D721Med (cell line): ENCODE results near the gene MFNG.

Source experiments
- DNase-seq: peaks from one replicate; pipeline ENCODE4 v3.0.0; 2011; ENCODE audit warnings: low spot score; ENCODE audit not compliant: insufficient read length
- FAIRE-seq: peaks from 2 replicates; lab custom pipeline; 2011; peaks lifted over from hg19 to GRCh38; lab: Jason Lieb, UNC
- TF ChIP-seq, protein P1 (sequence below): IDR thresholded peaks from 2 replicates; pipeline ENCODE4 v1.5.1; 2012; ENCODE audit warnings: mild to moderate bottlenecking, control low read depth; ENCODE audit not compliant: insufficient read depth; ENCODE audit errors: missing control alignments

Gene MFNG

DNA sequence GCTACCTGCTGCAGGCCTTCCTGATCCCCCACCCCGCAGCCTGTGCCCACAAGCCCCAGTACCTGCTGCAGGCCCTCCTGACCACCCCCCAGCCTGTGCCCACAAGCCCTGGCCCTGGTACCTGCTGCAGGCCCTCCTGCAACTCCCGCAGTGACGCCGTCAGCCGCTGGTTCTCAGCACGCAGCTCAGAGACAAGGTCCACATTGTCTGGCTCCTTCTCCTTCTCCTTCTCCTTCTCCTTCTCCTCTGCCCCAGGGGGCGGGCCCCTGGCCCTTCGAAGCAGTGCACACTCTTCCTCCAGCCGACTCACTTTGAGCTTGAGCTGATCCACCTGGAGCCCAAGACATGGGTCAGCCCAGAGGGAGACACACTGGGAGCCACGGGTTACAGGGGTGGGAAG lies 23.9 kb upstream of the MFNG start:
- DNase-seq (no peak), FAIRE-seq (no peak)
- TF ChIP-seq, protein P1, sequence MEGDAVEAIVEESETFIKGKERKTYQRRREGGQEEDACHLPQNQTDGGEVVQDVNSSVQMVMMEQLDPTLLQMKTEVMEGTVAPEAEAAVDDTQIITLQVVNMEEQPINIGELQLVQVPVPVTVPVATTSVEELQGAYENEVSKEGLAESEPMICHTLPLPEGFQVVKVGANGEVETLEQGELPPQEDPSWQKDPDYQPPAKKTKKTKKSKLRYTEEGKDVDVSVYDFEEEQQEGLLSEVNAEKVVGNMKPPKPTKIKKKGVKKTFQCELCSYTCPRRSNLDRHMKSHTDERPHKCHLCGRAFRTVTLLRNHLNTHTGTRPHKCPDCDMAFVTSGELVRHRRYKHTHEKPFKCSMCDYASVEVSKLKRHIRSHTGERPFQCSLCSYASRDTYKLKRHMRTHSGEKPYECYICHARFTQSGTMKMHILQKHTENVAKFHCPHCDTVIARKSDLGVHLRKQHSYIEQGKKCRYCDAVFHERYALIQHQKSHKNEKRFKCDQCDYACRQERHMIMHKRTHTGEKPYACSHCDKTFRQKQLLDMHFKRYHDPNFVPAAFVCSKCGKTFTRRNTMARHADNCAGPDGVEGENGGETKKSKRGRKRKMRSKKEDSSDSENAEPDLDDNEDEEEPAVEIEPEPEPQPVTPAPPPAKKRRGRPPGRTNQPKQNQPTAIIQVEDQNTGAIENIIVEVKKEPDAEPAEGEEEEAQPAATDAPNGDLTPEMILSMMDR, result no peak

DNA sequence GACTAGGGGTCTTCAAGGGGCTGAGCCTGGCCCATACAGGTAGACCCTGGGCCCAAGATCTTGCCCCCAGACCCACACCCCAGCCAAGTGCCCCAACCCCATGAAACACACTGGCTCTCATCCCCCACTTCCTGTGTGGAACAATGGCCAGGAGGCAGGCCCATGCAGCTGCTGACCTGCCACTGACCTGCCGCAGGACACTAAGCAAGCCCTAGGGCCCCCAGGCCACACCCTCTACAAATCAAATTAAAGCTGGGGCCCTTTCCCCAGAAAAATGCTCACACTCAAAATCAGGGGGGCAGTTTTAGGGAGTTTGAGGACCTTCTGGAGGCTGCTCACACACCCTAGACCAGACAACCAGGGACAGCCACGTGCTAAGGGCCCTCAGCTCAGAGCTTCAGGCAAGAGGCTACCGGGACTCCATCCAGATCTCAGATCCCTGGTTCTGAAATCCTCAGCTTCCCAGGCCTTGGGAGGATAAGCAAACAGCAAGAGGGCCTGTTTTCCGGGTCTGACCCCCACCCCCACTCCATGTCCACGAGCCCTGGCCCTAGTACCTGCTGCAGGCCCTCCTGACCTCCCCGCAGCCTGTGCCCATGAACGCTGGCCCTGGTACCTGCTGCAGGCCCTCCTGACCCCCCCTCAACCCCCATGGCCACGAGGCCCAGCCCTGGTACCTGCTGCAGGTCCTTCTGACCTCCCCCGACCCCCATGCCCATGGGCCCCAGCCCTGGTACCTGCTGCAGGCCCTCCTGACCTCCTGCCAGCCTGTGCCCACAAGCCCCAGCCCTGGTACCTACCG lies 23.1 kb upstream of the MFNG start:
- TF ChIP-seq, protein P1, result no peak
- no peak for FAIRE-seq
- no peak for DNase-seq

DNA sequence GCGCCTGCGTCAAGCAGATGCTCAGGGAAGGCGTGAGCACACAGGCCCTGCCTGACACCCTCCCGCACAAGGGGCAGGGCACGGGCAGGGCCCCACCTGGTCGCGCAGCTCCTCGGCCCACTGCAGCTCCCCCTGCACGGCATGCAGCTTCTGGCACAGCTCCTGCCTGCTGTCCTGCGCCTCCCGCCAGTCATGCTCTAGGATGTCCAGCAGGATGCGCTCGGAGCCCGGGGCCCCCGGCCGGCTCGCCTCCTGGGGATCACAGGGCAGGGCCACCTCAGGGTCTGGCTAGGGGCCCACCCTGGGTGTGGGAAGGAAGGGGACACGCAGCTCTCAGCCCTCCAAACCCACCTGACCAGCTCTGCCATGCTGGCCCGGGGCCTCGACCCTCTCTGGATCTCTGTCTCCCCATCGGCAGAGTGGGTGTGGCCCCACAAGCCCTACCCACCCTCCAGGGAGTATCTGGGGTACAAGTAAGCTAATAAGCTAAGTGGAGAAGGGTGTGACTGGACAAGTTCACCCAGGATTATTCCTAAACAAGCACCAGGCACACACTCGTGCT lies 22.3 kb upstream of the MFNG start:
- FAIRE-seq (no peak), DNase-seq (no peak)
- TF ChIP-seq, protein P1, result no peak

DNA sequence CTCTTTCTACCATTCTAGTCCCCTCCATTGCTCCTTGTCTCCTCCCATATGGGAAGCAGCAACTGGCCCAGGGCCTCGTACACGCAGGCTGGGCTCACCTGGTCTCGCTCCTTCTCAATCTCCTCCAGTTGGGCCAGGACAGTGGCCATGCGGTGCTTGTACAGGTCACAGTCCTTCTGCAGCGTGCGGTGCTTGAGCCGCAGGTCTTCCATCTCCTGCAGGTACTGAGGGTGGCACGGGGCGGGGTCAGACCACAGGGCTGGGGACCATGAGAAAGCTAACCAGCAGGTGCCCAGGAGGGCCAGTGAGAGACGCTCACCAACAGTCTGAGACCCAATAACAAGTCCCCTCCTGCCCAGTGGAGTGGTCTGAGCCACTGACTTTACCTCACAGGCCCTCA lies 21.5 kb upstream of the MFNG start:
- DNase-seq (no peak), FAIRE-seq (no peak)
- TF ChIP-seq, protein P1, result no peak

DNA sequence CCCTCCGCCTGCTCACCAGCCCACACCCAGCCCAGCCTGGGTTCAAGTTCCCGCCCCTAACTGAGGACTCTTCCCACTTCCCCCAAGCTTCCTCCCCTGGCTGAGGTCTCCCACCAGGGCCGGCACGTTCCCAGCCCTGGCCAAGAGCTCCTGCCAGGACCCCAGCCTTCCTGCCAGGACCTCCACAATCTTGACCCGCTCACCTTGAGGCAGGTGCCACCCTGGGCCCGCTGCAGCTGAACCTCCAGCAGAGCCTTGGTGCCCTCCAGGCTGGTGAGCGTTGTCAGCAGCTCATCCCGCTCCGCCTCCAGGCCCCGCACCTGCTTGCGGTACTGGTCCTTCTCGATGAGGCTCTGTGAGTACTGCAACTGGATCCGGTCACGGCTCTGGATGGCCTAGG lies 19.8 kb upstream of the MFNG start:
- FAIRE-seq (no peak), DNase-seq (no peak)
- TF ChIP-seq, protein P1, result no peak

DNA sequence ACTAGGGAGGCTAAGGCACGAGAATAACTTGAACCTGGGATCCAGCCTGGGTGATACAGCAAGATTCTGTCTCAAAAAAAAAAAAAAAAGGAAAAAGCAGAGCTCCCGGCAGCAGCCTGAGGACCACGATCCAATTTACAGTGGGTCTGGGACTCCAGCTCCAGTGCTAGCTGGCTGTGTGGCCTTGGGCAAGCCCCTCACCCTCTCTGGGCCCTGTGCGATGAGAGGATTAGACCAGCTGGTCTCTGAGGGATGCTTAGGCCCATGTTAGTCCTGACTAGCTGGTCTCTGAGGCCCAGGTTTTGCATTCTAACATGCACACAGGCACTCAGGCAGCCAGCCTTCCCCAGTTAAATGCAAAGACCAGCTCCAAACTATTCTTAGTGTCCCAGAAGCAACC lies 19.4 kb upstream of the MFNG start:
- DNase-seq (no peak), FAIRE-seq (no peak)
- TF ChIP-seq, protein P1, result no peak

DNA sequence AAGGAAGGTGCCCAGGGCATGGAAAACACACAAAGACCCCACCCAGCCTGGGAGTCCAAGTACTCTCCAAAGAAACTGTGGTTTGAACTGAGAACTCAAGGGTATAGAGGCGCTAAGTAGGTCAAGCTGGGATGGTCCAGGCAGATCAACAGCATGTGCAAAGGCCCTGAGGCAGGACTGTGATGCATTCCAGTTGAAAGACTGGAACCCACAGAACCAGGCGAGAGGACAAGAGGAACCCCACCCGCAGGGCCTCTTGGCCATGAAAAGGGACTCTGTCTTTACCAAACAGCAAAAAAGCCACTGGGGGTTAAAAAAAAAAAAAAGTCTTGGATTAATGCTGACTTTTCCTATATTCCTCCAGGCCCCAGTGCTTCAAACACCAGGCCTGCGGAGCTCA lies 18.8 kb upstream of the MFNG start:
- DNase-seq (no peak), FAIRE-seq (no peak)
- TF ChIP-seq, protein P1, result no peak
